Common myeloid progenitor, CD34-positive (primary cell): Measurements from ENCODE around the gene DOCK10.

Experiments
- CTCF ChIA-PET: fragments of 350-600 bp; sonication (Branson Sonifier 250); formaldehyde crosslinking; loops from one replicate; lab custom pipeline; 2021; ENCODE audit warnings: antibody characterized with exemption; lab: Charles Lee
- POLR2A ChIA-PET: fragments of 350-600 bp; sonication (Branson Sonifier 250); formaldehyde crosslinking; loops from one replicate; lab custom pipeline; 2021; ENCODE audit warnings: antibody characterized with exemption; lab: Charles Lee
- DNase-seq, 3 donors: peaks; one replicate each; pipeline versions ENCODE4 v3.0.0 to v3.0.0-alpha.2; 2013
- H3K27ac ChIP-seq, 2 experiments: 1 replicate in 1 of 2; 2 replicates in 1 of 2; pipeline ENCODE4 v1.7.0; 2013; ENCODE audit warnings: inconsistent platforms in 2 of 2, low read length in 2 of 2, mild to moderate bottlenecking in 2 of 2, low read depth in 1 of 2, moderate library complexity in 1 of 2; ENCODE audit not compliant: severe bottlenecking in 2 of 2, insufficient read depth in 1 of 2, poor library complexity in 1 of 2
- H3K27me3 ChIP-seq, 5 experiments: replicated peaks in 2 of 5; 1 replicate in 3 of 5; 2 replicates in 2 of 5; pipeline versions ENCODE4 v1.6.1 to v1.7.0; 2013; ENCODE audit warnings: low read length in 4 of 5, mild to moderate bottlenecking in 2 of 5, moderate library complexity in 2 of 5, inconsistent platforms in 1 of 5; ENCODE audit not compliant: insufficient read depth in 5 of 5, control insufficient read depth in 4 of 5
- H3K36me3 ChIP-seq, 4 experiments: 1 replicate in 2 of 4; 2 replicates in 2 of 4; pipeline versions ENCODE4 v1.6.1 to v1.7.0; 2013; ENCODE audit warnings: low read length in 3 of 4, control low read depth in 1 of 4, mild to moderate bottlenecking in 1 of 4; ENCODE audit not compliant: control insufficient read depth in 4 of 4, insufficient read depth in 4 of 4
- H3K4me1 ChIP-seq, 4 experiments: 1 replicate in 3 of 4; 2 replicates in 1 of 4; pipeline versions ENCODE4 v1.6.1 to v1.7.1; 2013; ENCODE audit warnings: low read length in 3 of 4, mild to moderate bottlenecking in 3 of 4, control low read depth in 1 of 4, inconsistent platforms in 1 of 4, moderate library complexity in 1 of 4; ENCODE audit not compliant: control insufficient read depth in 4 of 4, insufficient read depth in 4 of 4; ENCODE audit errors: control extremely low read depth in 1 of 4
- H3K4me3 ChIP-seq, 7 experiments: 1 replicate in 4 of 7; 2 replicates in 3 of 7; pipeline versions ENCODE4 v1.5.1 to v1.7.0; 2013; ENCODE audit warnings: mild to moderate bottlenecking in 7 of 7, low read length in 6 of 7, moderate library complexity in 6 of 7, inconsistent platforms in 2 of 7, low read depth in 2 of 7, control low read depth in 1 of 7; ENCODE audit not compliant: insufficient read depth in 4 of 7, control insufficient read depth in 1 of 7; ENCODE audit errors: extremely low read depth in 1 of 7
- H3K9me3 ChIP-seq, 5 experiments: 1 replicate in 4 of 5; 2 replicates in 1 of 5; pipeline versions ENCODE4 v1.6.1 to v1.7.1; 2013; ENCODE audit warnings: low read length in 4 of 5, mild to moderate bottlenecking in 2 of 5, inconsistent platforms in 1 of 5, low read depth in 1 of 5, moderate library complexity in 1 of 5; ENCODE audit not compliant: control insufficient read depth in 4 of 5, insufficient read depth in 2 of 5; ENCODE audit errors: control extremely low read depth in 1 of 5
- WGBS: methylation state at CpG from one replicate; pipeline ENCODE4 v1.1.5; 2013; ENCODE audit not compliant: insufficient coverage; 5-methylcytosine and 5-hydroxymethylcytosine counted together

Gene DOCK10

GRCh38 chr2:224937887-224938286 is 104.4 kb downstream of the DOCK10 start:
- 0% methylated on average over 3 of the region's 5 CpGs for WGBS
- Histone ChIP-seq H3K36me3 (no peaks in the 10 kb centered on the region), H3K4me1 (peaks cover 6 to 27% (median 18%) of the 10 kb centered on the region in 4 experiments), H3K4me3 (peak overlapping the region in 1 of 7 experiments; percentile 3), H3K27me3 (no peaks in the 10 kb centered on the region), H3K9me3 (no peaks in the 10 kb centered on the region), H3K27ac (no peak overlapping the region)
- no peak for DNase-seq
- ChIA-PET CTCF (interaction anchor here (1.0 to 2.8 kb wide), 7 partner anchors 9 to 66 kb away, joined by 3 to 13 read pairs (median 3); no protein-coding TSS in a partner anchor), POLR2A (interaction anchor here (1.0 to 1.1 kb wide), 2 partner anchors 9 to 13 kb away, joined by 3 read pairs; no protein-coding TSS in a partner anchor)

- Histone ChIP-seq H3K4me3 (no peak overlapping the region), H3K36me3 (peaks cover 0 to 5% (median 0%) of the 10 kb centered on the region in 4 experiments), H3K4me1 (peaks cover 26 to 53% (median 39%) of the 10 kb centered on the region in 4 experiments), H3K27ac (no peak overlapping the region), H3K9me3 (no peaks in the 10 kb centered on the region), H3K27me3 (no peaks in the 10 kb centered on the region)
- POLR2A ChIA-PET, result no interaction called here
- CTCF ChIA-PET, result interaction anchor here (1.0 kb wide), 3 partner anchors 12 to 39 kb away, joined by 3 to 5 read pairs (median 4); no protein-coding TSS in a partner anchor
- DNase-seq, result no peak
- WGBS, result 100% methylated on average over 4 of the region's 5 CpGs
These were observed 107.6 kb downstream of the DOCK10 start for GRCh38 chr2:224934526-224935188.

- Histone ChIP-seq H3K36me3 (peaks cover 0 to 7% (median 3%) of the 10 kb centered on the region in 4 experiments), H3K4me1 (peaks cover 31 to 59% (median 50%) of the 10 kb centered on the region in 4 experiments), H3K4me3 (no peak overlapping the region), H3K9me3 (no peaks in the 10 kb centered on the region), H3K27ac (no peak overlapping the region), H3K27me3 (no peaks in the 10 kb centered on the region)
- no peak for DNase-seq
- ChIA-PET CTCF (interaction anchor here (0.7 to 2.4 kb wide), 4 partner anchors 11 to 67 kb away, joined by 3 to 7 read pairs (median 4); no protein-coding TSS in a partner anchor), POLR2A (interaction anchor here (0.6 kb wide), 1 partner anchor 63 kb away, joined by 3 read pairs; no protein-coding TSS in a partner anchor)
- WGBS, result no CpG with 5 or more reads among the region's 2 CpGs
These were observed 108.8 kb downstream of the DOCK10 start for GRCh38 chr2:224933431-224933830.

DNA sequence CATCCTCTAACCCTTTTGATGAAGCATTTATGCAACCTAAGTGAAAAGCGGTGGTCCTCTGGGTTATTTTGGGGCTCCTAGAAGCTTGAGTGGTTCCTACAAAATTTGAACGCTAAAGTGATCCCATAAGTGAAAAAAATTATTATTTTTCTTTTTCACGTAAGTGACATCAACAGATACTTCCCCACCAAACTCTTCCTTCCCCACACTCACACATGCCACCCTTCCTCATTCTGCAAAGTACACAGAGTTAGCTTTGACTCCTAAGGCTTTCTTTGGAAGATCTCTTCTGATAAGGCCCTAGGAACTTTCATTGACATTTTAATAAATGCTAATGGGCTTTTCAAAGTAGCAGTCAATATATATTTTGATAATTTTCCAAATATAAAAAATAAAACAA is 109.7 kb downstream of the DOCK10 start:
- peaks cover 0 to 12% (median 3%) of the 10 kb centered on the region in 4 experiments for H3K36me3 ChIP-seq
- peaks cover 31 to 59% (median 51%) of the 10 kb centered on the region in 4 experiments for H3K4me1 ChIP-seq
- H3K27me3 ChIP-seq, result no peaks in the 10 kb centered on the region
- 0% methylated on average over 1 of the region's 3 CpGs for WGBS
- POLR2A ChIA-PET, result no interaction called here
- DNase-seq, result peak in 2 of 3 donors; percentile 55 to 74
- H3K4me3 ChIP-seq, result peak overlapping the region in 1 of 7 experiments; percentile 29
- no peaks in the 10 kb centered on the region for H3K9me3 ChIP-seq
- H3K27ac ChIP-seq, result no peak overlapping the region
- CTCF ChIA-PET, result interaction anchor here (1.1 to 2.4 kb wide), 3 partner anchors 10 to 17 kb away, joined by 3 to 7 read pairs (median 5); no protein-coding TSS in a partner anchor

DNA sequence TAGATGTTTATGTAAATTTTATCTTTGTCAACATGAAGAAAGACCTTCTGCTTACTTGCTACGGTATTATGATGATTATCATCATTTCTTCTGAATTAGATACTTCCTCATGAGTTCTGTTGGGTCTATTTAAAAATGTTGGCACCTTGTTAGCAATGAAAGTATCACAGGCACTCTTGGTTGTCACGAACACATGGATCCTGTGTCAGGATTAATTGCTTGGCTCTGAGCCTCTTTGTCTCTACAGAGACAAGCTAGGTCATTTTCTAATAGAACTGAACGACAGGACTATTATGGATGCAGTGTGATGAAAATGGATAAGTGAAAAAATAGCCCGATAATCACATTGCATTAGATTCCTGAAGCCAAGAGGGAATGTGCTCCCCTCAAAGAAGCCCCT is 110.3 kb downstream of the DOCK10 start:
- DNase-seq, result no peak
- no peaks in the 10 kb centered on the region for H3K9me3 ChIP-seq
- no peak overlapping the region for H3K27ac ChIP-seq
- H3K4me3 ChIP-seq, result no peak overlapping the region
- POLR2A ChIA-PET, result no interaction called here
- H3K27me3 ChIP-seq, result no peaks in the 10 kb centered on the region
- peaks cover 0 to 15% (median 3%) of the 10 kb centered on the region in 4 experiments for H3K36me3 ChIP-seq
- WGBS, result 35% methylated on average over 2 of the region's 4 CpGs
- peaks cover 36 to 64% (median 55%) of the 10 kb centered on the region in 4 experiments for H3K4me1 ChIP-seq
- CTCF ChIA-PET, result interaction anchor here (1.4 to 2.4 kb wide), 2 partner anchors 10 to 15 kb away, joined by 5 to 7 read pairs; no protein-coding TSS in a partner anchor

DNA sequence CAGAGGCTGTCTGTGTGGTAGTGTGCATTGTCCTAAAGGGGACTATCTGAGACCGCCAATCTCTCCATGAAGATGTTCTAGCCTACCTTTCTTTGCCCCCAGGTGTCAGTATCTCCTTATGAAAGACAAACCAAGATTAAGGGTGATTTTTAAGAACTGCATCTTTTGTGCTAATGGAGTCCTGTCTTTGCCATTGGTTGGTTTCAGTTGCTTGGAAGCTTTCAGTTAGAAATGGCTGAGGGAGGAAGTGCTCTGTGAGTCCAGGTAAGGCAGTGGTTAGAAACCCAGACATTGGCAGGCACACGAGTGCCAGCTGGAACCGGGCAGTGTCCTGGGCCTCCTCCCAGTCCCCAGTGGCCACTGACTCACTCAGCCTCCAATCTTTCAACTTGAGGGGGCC is 111.3 kb downstream of the DOCK10 start:
- no peaks in the 10 kb centered on the region for H3K9me3 ChIP-seq
- no peaks in the 10 kb centered on the region for H3K27me3 ChIP-seq
- CTCF ChIA-PET, result interaction anchor here (1.0 to 2.5 kb wide), 5 partner anchors 17 to 72 kb away, joined by 3 to 9 read pairs (median 5); no protein-coding TSS in a partner anchor
- H3K4me1 ChIP-seq, result peaks cover 46 to 74% (median 65%) of the 10 kb centered on the region in 4 experiments
- WGBS, result 65% methylated on average over 2 of the region's 3 CpGs
- POLR2A ChIA-PET, result interaction anchor here (1.0 kb wide), 1 partner anchor 18 kb away, joined by 3 read pairs; no protein-coding TSS in a partner anchor
- no peak overlapping the region for H3K4me3 ChIP-seq
- H3K36me3 ChIP-seq, result peaks cover 0 to 15% (median 3%) of the 10 kb centered on the region in 4 experiments
- H3K27ac ChIP-seq, result peak overlapping the region in 1 of 2 experiments; percentile 67
- no peak for DNase-seq
